Activated T-helper 1 cell treated with Interleukin-2 at 50 U/mL for 16 hours (primary cell): ENCODE results near the gene SMIM41.
"Not testable (repeated sequence)": the region's sequence is repeated elsewhere in the genome, so short reads cannot be mapped to it uniquely, and the experiment has no call there.

ENCODE experiments used
- DNase-seq: peaks from one replicate; pipeline ENCODE4 v3.0.0-alpha.2; 2020; ENCODE audit warnings: low read depth

Gene SMIM41

DNA sequence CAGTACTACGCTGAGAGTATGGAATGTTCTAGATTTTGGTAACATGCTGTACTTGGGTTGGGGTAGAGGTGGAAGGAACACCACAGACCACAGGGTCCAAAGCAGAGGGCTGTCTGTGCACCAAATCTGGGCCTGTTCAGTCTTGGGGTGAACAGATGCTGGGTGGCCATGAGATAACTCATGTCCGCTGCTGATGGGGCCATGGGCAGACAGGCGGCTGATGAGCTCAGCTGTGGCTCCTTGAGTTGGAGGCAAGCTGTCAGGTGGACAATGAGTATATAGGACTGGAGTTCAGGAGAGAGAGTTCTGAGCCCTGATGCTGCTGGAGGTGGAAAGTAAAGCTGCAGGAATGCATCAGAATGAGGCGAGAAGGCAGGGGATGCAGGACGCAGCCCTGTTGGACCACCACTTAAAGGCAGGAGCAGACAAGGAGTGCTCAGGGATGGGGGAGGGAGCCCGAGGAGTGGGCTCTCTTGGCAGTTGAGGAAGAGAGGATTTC lies 6.2 kb downstream of the SMIM41 start:
- DNase-seq: no peak

GRCh38 chr12:52086366-52086765 lies 6.9 kb downstream of the SMIM41 start:
- DNase-seq: no peak

DNA sequence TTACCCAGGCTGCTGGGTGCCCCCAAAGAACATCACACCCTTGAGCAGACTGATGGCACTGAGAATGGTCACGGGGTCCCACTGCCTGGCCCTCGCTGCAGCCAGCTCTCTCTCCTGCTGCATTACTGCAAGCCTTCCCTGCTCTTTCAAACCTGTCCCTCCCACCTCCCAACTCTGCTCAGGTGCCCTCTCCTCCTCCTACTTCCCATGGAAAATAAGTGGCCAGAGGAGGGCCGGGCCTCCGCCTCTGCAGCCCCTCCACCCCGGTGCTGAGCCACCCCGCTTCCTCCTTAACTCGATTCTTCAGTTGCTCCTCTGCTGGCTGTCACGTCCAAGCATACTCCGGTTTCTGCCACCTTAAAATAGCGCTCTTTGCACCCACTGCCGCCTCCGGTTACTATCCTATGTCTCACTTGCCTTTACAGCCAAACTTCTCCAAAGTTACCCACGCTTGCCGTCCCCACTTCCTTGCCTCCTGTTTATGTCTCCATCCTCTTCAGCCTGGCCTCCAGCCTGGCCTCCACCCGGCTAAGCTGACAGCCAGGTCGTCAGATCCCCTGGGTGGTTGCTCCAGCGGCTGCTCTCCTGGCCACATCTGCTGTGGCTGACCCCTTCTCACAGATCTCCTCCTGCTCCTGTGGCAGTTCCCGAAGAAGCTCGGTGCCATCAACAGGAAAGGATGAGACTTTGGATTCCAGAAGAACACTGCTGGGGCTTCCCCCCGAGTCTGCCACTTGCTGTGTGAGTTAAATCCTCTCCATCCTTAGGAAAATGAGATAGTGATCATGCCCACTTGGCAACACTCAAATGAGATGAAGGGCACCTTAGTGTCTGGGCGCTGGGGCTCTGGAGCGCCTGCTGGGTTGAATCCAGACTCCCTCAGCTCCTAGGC lies 7.7 kb downstream of the SMIM41 start:
- no peak for DNase-seq

GRCh38 chr12:52087961-52088820 lies 8.7 kb downstream of the SMIM41 start:
- no peak for DNase-seq

DNA sequence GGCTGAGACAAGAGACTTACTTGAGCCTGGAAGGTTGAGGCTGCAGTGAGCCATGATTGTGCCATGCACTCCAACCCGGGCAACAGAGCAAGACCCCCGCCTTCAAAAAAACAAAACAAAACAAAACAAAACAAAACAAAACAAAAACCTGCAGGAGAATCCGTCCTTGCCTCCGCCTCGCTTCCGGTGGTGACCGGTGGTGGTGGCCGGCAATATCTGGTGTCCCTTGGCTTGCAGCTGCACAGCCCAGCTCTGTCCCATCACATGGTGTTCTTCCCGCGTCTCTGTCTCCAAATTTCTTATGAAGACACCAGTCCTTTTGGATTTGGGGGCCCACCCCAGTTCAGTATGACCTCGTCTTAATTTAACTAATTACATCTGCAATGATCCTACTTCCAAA lies 10.0 kb downstream of the SMIM41 start:
- DNase-seq: no peak

DNA sequence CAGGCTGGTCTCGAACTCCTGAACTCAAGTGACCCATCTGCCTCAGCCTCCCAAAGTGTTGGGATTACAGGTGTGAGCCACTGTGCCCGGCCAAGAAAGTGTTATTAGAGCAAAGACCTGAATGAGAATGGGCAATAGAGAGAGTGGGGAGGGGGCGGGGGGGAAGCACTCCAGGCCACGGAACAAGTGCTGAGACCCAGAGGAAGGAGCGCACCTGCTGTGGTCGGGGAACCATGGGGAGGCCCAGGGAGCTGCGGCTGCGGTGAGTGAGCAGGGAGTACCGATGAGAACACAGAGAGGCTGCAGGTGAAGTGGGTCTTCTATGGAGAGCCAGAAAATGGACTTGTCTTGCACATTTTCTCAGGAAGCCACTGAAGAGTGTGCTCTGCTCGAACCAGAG lies 10.8 kb downstream of the SMIM41 start:
- no peak for DNase-seq

- no peak for DNase-seq
Measured at GRCh38 chr12:52091061-52091460, 11.6 kb downstream of the SMIM41 start.

DNA sequence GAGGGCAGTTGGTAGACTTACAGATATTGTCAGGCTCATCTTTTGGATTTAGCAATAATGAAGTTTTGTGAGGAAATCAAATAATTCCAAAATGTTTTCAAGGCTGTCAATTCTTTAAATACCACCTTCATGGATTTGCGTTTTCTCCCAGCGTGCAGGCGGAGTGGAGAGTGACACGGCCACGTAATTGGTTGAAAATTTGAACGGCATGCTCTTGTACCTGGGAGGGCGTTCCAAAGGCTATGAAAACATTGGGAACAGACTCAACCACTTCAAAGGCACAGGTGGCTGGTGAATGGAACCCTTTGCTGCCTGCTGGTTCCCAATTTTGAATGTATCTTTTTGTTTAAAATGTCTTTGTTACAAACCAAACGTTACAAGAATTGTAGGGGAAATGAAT lies 12.4 kb downstream of the SMIM41 start:
- DNase-seq: no peak

DNA sequence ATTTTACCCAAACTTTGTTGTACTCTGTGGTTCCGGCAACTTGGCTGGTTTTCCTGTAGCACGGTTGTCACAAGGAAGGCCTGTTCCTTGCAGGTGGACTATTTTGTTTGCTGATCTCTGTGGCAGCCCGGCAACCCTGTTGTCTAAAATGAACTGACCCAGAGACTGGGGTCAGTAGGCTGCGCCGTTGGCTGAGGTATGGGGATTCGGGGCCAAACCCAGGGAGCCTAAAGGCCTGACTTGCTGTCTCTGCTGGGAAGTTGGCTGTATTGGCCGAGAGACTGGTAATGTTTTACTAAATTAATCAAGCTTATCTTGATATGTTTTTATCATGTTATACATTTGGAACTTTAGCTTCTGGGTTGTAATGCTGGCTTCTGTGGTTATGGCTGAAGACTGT lies 13.8 kb downstream of the SMIM41 start:
- no peak for DNase-seq

DNA sequence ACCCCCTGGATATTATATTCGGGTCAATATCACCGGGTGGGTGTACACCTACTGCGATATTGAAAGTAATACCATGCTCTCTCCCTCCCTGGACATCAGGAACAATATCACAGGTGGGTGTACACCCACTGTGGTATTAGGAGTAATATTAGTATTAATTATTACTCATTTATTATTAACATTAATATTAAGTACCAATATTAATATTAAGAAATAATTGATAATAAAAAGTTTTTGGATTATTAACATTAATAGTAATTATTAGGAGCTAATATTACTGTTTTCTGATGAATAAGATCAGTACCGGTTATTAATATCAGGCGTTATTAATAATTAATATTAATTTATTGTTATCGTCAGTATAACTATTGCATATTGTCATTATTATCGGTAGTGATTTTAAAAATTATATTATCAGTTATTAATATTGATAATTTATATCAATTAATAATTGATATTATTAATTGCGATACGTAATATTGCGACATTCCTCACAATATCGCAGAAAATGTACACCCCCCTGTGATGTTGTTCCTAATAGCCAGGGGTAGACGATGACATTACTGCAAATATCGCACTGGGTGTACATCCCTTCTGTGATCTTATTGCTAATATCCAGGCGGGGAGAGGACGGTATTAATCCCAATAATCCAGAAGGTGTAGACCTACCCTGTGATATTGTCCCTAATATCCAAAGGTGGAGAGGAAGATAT lies 17.0 kb downstream of the SMIM41 start:
- DNase-seq: no peak

GRCh38 chr12:52097045-52097666 lies 17.7 kb downstream of the SMIM41 start:
- no peak for DNase-seq

DNA sequence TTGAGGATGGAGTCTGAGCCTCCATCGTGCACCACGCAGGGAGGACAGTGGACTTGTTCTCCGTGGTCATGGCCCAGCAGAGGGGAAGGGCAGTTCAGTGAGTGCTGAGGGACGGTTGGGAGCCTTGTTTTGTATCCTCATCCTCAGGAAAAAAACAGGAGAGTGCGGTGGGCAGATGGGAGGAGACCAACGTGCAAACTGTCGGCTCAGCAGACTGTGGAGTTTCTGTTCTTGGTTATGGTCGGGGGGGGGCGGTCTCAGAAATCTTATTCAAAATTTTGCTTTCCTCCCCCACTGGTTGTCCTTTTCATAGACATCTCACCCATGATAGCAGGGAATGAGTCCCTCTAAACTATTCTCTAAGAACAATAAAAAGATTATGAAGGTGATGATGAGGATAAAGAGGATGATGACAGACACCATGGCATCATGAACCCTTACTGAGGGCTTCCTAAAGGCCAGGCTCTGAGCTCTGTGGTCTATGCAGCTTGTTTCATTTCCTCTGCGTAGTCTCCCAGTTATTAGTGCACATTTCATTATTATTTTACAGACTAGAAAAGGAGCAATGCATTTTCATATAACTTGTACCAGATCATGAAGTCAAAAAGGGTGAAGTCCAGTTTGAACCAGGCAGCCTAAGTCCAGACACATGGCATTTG lies 25.1 kb downstream of the SMIM41 start:
- not testable (repeated sequence) for DNase-seq

DNA sequence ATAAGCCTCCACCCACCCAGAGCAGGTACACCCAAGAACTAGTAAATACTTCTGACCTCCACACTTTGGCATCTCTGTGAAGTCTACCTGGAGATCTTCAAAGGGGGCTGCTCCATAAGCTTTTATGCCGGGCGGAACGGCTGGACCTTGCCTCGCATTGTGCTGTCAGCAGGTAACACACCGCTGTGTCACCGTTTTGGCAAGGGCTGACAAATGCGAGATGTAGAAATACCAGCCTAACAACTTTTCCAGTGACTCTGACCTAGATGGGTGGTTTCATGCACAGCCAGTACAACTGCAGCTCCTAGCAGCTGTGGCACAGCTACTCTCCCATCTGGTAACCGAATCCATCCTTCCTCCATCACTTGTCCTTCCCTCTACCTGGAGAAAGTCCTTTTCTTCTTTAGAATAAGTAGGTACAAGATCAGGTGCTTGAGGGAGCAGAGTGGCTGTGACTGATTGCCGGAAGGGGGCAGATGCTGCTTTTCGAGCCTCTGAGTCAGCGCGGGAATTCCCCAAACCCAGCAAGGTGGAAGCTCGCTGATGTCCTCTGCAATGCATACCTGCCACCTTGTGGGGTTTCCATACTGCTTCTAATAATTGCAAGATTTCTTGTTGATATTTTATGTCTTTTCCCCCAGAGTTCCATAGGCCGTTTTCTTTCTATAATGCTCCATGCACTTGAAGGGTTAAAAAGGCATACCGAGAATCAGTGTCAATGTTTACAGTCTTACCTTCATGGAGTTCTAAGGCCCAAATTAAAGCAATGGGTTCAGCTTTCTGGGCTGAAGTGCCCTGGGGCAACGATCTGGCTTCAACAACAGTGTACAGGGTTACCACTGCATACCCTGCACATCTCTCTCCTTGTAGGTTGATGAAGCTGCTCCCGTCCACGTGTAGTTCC lies 37.0 kb downstream of the SMIM41 start:
- peak; percentile 50 for DNase-seq

DNA sequence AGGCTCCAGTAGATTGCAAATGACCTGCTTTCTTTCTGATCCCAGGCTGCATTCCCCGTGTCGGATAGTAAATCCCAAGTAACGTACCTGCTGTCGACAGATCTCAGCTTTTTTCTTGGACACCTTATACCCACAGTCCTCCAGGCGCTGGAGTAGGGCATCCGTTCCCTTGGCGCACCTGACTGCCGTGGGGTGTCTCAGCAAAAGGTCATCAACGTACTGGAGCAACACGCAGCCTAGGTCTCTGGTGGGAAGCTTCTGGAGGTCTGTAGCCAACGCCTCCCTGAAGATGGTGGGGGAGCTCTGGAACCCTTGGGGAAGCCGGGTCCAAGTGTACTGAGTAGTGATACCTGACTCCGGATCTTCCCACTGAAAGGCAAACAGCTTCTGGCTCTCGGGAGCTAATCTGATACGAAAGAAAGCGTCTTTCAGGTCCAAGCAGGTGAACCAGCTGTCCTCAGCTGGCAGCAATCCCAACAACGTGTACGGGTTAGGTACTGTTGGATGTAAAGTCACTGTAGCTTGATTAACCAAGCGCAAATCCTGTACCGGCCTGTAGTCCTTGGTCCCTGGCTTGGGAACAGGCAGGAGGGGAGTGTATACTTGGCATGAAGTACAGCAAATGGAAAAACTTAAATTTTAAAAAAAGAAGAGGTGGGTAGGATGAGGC lies 38.4 kb downstream of the SMIM41 start:
- not testable (repeated sequence) for DNase-seq

DNA sequence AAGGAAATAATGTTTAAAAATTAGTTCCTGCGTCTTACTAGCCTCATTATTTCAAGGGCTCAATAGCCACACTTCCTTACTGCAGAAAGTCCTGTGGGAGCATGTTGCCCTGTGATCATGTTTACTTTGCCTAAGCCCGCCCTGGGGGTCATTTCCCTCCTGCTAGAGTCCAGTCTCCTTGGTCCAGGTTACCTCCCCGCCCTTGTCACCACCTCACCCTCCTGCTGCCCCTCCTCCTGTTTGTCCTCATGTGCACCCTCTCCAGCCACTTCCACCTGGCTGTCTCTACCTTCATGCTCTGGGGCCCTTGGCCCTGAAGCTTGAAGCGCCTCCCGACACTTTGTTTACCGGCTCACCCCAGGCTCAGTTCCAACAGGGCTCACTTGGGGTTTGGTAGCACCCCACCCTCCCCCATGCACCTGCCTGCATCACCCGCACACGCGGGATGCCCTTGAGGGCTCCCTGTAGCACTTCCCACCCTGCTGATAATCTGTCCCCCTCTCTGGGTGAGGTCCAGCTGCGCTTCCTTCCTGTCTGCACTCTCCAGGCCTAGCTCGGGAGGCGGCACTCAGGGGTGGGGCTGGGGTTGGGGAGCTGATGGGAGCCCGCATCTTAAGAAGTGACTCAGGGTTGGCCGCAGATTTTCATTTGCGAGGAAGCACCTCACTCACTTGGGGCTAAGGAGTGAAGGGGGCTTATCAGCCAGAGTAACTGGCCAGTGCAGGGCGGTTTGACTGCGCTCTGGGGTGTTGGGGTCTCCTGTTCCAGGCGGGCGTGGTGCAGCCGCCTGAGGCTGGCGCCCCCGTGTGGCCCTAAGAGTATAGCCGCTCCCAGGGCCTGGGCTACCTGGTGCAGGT lies 40.1 kb downstream of the SMIM41 start:
- DNase-seq: no peak

- no peak for DNase-seq
Measured at GRCh38 chr12:52120951-52121823, 41.7 kb downstream of the SMIM41 start.

DNA sequence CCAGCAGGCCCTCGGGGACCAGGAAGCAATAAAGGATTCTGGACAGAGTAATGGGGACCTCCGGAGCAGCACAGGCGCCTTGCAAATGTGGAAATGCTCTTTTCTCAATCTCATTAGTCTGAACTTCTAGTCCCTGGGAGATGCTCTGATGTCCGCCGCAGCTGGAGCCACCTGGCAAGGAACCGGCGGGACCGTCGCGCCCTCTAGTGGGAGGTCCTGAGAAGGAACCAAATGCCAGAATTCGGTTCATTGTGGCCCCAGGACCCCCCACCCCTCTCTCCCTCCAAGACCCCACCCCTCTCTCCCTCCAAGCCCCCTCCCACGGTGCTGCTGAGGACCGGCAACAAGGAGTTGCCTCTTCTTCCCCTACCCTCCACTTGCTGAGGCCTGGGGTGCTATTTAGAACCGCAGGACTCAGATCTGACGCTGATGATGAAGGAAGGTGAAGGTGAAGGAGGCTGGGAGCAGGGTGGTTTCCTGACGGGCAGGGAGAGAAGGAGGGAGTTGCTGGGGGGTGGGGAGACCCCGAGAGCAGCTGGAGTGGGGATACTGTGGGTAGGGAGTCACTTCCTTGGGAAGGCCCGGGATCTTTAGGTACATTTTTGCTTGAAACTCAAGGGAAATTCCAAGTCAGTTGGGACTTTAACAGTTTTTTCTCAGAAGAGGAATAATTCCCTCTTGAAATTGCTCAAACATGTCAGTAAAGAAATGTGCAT lies 42.5 kb downstream of the SMIM41 start:
- DNase-seq: peak; percentile 39
